HFF-Myc (cell line): Measurements from ENCODE around the gene EBF4.
"Not testable (repeated sequence)": the region's sequence is repeated elsewhere in the genome, so short reads cannot be mapped to it uniquely, and the experiment has no call there.

ENCODE experiments used
- DNase-seq: peaks from one replicate; pipeline ENCODE4 v3.0.0-alpha.2; 2011; ENCODE audit warnings: low read depth; ENCODE audit errors: extremely low read depth
- H3K4me3 ChIP-seq: replicated peaks from 2 replicates; pipeline ENCODE4 v1.5.1; 2011; ENCODE audit warnings: low read depth, mild to moderate bottlenecking, control low read depth, low read length
- CTCF ChIP-seq: IDR thresholded peaks from 2 replicates; pipeline ENCODE4 v1.5.1; 2012; ENCODE audit warnings: mild to moderate bottlenecking, low read depth, low read length, control low read depth; ENCODE audit errors: missing control alignments

EBF4 gene

GRCh38 chr20:2762578-2763131 is 70.1 kb downstream of the EBF4 start:
- no peak for TF ChIP-seq CTCF

GRCh38 chr20:2763186-2763585 is 70.6 kb downstream of the EBF4 start:
- TF ChIP-seq CTCF, result no peak
- no peak for DNase-seq
- no peak overlapping the region for H3K4me3 ChIP-seq

More at GRCh38 chr20:2762578-2763131, 70.1 kb downstream of the EBF4 start:
- H3K4me3 ChIP-seq, result no peak overlapping the region
- DNase-seq, result no peak

- DNase-seq, result no peak
- TF ChIP-seq CTCF, result no peak
- no peak overlapping the region for H3K4me3 ChIP-seq
Observed at GRCh38 chr20:2767768-2768631, 75.4 kb downstream of the EBF4 start.

GRCh38 chr20:2768632-2769015 is 76.0 kb downstream of the EBF4 start:
- no peak overlapping the region for H3K4me3 ChIP-seq
- TF ChIP-seq CTCF, result no peak
- DNase-seq, result no peak

- DNase-seq, H3K4me3 ChIP-seq: not testable (repeated sequence)
Observed at GRCh38 chr20:2770091-2770490, 77.5 kb downstream of the EBF4 start.

GRCh38 chr20:2771631-2772080 is 79.1 kb downstream of the EBF4 start:
- H3K4me3 ChIP-seq, result no peak overlapping the region
- no peak for TF ChIP-seq CTCF
- no peak for DNase-seq

- TF ChIP-seq CTCF, result no peak
- no peak for DNase-seq
- H3K4me3 ChIP-seq, result no peak overlapping the region
Observed at GRCh38 chr20:2773812-2774211, 81.2 kb downstream of the EBF4 start.
